ENCODE data around the gene DISP2. TPM values are rescaled to one million over a fixed set of nuclear protein-coding genes. Genes with fewer than 3 reads are reported as not detected.

The DISP2 gene
- polyA plus RNA-seq, 5 donors: 1.1 to 3.3 (median 1.4) TPM

DNA sequence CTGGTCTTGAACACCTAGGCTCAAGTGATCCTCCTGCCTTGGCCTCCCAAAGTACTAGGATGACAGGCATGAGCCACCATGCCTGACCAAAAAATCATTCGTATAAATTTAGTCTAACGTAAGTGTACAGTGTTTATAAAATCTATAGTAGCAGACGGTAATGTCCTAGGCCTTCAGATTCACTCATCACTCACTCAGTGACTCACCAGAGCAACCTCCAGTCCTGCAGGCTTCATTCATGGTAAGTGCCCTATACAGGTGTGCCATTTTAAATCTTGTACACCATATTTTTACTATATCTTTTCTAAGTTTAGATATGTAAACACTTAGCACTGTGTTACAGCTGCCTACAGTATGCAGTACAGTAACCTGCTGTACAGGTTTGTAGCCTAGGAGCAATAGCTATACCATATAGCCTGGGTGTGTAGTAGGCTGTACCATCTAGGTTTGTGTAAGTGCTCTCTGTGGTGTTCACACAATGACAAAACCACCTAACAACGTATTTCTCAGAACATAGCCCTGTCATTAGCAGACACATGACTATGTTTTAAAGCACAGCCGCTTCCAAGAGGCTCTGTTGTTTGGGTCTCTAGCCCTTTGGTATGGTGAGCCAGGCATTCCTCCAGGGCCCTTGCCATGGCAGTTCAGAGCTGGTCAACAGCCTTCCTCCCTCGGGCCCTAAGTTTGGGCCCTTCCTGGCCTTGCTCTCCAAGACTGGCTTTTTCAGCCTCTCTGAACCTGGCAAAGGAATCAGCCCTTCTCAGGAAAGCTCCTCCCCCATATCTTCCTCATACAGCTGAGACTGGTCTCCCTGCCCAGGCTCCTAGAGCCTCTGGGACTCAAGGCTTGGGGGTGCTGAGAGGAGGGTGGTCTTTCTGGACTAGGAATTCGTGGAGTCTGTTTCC, 15.4 kb upstream of the DISP2 start:
- DNase-seq: no peak

DNA sequence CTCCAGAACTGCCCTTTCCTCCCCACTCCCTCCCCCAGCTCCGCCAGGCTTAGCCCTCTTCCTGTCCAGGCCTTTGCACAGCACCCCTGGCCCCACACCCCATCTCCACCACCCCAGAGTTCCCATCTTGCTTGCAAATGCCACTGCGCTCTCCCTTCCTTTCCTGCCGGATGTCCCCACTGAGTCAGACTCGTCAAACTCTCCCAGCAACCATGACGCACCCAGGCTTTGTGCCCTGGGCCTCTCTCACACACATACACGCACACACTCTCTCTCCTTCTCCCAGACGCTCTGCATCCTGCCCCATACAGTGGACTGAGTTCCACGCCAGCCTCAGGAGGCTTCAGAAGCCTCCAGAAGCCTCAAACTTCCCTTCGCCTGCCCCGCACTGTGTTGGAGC, 14.5 kb upstream of the DISP2 start:
- no peak for DNase-seq

DNA sequence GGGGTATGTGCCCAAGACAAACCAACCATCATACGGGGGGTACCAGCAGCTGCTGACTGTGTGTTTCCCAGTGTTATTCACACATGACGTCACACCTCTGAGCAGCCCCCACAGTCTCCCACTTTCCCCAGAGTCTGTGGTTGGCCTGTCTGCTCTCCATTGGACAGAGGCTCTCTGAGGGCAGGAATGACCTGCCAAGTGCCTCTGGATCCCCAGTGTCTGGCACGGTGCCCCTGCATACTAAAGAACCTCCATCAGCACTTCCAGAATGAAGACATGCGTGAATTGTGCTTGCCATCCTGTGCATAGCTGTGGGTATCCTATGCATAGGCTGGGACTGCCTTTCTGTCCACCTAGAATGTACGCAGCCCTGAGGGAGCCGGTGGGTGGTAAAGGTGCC, 13.8 kb upstream of the DISP2 start:
- DNase-seq: no peak

DNA sequence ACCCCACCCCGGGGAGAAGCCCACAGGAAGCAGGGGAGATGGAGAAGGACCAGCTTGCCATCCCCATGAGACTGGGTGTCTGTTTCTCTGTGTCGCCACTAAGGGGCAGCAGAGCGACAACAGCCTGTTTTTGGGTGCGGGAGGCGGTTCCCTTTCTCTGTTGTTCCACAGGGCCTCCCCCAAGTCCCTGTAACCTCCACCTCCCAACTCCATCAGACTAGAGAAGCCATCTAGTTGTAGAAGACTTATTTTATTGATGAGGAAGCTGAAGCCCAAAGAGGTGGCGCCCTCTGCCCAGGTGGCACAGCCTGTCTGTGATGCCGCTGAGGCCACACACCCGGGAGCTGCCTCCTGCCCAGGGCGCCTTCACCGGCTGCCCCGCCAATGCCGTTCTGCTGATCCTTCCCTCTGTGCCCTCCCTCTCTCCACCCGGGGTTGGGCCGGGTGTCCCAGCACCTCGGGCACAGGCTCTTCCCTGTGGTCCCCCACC, 13.3 kb upstream of the DISP2 start:
- no peak for DNase-seq

DNA sequence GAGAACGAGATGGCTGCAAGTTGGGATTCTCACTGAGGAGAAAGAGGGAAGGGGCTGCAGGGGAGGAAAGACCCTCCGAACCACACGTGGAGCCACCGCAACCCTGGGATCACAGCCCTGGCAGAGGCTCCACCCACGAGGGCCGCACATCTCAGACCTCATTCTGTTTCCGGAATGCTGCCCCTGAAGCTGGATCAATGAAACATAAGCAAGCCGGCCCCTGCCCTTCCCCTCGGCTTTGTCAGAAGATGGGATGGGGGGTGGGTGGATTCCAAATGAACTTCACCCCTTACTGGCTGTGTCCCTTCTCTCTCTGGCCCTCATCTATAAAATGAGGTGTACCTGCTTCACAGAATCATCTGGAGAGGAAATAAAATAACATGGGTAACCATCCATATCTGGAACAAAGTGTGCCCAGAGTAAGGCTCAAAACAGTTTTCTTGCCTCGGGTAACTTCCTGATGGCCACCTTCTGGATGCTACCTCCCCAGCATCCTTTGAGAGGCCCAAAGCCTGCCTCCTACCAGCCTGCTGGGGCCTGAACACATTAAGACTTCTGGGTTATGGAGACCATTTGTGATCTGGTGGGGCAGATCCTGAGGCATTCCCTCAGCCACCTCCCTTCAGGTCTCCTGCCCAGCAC, 12.7 kb upstream of the DISP2 start:
- DNase-seq: no peak

DNA sequence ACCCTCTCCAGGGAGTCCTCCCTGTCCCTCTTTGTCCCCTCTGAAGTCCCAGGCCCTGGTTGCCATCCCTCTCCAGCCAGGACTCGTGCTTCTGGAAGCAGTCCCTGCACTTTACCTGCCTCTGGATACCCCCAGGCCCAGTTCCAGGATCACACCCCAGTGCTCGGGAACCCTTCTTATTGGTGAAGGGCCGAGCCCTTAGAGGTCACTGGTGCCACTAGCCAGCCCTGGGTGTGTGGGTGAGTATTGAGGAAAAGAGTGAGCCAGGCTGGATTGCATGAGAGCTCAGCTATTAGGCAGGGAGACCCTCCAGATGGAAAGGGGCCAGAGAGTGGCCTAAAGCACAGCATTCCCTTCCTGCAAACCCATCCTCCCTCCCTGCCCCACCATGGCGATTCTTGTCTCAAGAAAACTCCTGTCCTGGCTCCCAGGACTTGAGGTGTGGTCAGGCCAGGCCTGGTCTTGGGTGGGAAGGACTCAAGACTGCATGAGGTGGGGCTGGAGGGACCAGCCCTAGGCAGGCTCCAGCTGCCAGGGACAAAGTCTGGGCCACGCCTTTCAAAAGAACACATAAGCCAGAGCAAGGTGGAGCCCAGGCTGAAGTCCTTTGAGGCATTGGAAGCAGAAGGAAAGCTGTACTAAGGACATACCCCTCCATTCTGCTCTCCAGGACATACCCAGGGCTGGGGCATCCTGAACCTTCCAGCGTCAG, 12.0 kb upstream of the DISP2 start:
- no peak for DNase-seq

DNA sequence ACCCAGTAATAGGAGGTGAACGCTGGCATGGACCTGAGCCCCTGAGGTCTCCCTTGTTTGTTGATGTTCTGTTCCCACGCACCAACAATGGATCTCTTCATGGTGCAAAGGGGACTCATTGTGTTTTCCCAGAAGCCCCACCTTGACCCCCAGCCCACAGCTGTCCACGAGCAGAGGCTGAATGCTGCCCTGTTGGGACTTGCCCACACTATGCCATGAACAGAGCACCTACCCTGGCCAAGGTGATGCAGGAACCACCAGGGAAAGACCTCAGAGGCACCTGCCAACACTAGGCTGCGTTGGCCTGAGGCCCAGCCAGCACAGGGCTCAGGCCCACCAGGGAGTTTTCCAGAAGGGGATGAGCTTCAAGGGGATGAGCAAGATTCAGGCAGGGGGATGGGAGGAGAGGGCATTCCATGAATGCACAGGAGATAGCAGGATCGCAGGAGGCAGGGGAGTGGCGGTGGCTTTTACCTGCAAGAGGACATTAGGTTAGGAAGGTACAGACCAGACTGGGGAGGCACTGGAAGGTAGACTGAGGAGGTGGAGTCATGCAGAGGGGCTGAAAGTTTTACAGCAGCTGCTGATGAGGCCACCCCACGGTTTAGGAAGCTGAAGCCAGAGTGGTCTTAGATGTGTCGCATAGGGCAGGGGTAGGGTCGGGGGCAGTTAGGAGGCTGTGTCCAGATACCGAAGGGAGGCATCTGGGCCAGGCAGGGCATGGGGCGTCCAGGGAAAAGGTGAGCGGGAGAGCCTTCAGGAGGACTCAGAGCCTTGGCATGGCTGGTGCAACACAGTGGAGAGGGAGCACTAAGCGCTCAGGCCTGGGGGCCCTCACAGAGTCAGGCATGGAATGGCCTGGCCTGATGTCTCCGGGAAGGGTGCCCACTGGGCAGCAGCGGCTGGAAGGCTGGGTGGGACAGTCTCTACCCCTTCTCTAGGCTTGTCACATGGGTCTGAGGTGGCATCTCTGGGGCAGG, 11.2 kb upstream of the DISP2 start:
- DNase-seq: no peak

DNA sequence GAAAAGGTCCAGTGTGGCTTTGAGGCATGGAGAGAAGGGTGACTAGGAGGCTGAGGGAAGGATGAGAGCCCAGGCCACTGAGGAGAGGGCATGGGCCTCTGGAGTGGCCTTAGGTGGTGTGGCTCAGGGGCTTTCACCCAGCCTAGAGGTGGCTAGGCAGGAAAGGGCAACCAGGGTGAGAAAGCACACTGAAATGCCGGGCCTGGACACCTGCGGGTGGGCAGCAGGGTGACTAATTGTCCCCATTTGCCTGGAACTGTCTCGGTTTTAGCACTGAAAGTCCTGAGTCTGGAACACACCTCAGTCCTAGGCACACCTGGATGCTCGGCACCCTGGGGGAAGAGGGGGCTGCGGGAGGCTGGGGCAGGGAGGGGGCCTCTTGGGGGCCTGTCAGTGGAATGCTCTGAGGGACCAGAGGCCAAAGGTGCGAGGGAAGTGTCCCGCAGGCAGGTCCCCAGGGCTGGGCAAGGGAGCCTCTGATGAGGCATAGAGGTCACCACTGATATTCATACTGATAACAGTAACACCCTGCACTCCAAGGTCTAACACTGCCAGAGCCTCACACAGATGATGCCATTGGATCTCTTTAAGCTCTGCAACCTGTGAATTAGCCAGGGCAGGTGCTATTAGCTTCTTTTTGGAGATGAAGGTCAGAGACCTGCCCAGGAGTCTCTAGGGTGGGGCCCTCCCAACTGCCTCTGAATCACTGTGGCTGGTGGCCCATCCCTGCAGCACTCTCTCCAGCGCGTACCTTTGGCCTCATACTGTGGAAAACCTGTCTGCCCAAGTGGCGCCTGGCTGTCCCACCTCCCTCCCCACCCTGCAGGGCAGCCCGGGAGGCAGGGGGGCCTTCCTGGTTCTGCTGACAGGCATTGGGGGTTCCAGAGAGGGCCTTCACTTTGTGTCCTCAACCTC, 10.2 kb upstream of the DISP2 start:
- DNase-seq: no peak

DNA sequence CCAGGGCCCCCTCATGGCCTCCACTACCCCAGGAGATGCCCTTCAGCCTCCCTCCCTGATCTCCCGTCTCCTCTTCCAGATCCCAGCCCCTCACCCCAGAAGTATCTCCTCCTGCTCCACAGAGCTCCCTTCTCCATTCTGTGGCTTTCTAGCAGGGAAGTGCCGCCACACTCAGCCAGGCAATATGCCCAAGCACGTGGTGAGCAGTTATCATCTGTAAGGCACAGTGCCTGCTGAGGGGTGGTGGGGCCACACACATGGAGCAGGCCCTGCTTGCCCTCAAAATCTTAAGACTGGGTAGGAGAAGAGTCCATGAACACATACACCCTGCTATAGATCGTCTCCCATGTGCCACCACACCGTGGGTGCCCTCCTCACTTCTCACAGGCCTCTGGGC, 9.5 kb upstream of the DISP2 start:
- DNase-seq: no peak

DNA sequence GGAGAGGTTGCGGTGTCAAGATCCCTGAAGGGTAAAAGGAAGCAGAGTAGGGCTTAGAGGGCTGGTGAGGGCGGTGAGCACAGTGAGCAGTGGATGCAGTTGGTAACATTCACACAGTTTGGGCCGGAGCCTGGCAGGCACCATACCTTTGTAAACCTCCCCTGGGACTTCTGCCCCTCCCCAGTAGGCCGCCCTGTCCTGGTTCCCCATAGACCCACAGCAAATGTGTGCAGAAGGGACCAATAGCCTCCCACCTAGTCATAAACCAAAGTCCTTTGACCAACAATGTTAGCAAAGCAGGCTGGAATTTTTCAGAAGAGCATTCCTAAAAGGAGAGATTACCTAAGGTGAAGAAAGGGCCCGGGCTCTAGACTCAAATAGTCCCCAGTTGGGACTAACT, 8.9 kb upstream of the DISP2 start:
- DNase-seq: no peak

DNA sequence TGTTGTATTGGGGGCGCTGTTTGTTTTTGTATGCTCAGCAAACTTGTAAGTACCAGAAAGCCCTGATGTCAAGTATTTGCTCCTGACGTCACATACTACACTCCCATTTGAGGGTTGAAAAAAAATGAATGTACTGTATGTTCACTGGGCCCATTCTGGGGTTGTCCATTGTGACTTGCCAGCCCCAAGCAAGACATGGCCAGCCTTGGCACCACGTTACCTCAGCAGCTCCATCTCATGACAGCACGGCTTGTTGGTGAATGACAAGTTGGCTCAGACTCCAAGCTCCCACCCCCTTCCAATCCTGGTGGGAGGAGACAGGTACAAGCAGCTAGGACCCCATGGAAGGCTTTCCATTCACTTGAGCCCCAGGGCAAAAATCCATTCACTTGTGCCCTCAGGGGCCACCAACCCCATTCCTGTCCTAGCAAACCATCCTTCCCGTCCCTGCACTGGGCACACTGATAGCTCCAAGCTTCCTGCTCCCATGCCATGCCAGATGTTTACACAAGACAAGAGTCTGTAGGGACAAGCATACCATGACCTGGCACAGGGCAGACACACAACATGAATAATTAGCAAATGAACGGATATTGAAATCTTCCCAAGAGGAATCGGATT, 5.6 kb upstream of the DISP2 start:
- no peak for DNase-seq

DNA sequence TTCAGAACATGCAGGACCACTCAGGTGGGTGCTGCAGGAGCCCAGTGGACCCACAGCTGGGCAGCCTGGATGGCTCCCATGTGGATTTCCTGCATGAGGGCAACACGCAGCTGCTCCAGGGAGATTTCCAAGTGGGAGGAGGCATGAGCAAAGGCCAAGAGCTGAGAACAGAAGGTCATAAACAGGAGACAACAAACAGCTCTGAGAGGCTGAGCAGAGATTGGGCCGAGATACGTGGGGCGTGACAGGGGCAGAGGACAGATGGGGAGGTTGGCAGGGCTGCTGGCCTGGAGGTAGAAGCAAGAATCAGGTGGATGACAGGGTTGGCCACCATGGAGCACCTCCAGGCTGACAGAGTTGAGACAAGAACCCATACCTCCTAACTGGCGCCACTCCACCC, 4.3 kb upstream of the DISP2 start:
- no peak for DNase-seq

DNA sequence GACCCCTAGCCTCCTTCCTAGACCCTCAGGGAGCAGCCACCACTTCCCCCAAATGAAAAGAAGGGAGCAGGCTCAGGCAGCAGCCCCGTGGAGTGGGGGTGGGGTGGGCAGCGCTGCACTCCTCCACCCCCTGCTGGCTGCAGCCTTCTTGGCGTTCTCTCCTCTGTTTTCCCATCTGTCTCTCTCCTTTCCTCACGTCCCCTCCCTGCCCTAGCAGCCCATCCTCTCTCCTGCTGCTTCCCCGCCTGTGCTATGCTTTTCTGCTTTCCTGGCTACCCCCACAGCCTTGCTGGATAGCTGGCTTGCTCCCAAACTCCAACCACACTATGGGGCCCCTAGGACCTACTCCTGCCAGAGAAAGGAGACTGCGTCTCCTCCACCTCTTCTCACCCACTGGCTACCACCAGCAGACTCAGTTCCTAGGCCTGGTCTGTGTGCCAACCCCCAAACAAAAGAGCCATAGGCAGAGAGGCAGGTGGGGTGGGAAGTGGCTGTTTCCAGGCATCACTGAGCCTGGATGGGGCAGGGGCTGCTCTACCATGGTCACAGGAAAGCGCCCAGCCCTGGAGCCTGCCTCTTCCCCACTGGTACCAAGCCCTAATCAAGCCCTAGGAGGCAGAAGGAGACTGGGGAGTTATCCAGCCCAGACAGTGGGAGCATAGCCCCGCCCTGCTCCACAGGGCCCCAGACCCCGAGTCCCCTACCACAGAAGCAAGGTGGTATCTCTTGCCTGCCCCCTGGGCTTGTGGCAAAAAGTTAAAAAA, 3.4 kb upstream of the DISP2 start:
- DNase-seq: no peak

DNA sequence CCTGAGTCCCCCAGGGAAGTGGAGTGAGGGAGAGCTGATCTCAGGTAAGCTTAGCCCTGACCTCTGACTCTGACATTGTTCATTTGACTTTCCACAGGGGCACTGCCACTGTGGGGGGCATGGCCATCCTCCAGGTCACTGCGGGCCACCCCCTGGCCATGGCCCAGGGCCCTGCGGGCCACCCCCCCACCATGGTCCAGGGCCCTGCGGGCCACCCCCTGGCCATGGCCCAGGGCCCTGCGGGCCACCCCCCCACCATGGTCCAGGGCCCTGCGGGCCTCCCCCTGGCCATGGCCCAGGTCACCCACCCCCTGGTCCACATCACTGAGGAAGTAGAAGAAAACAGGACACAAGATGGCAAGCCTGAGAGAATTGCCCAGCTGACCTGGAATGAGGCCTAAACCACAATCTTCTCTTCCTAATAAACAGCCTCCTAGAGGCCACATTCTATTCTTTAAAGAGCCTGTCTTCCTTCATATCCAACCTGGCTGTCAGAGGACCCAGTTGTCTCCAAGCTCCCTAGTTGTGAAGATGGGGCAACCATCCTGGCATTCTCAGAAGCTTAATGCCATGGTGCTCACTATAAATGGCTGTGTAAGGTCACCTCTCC, 1.9 kb upstream of the DISP2 start:
- DNase-seq: no peak

DNA sequence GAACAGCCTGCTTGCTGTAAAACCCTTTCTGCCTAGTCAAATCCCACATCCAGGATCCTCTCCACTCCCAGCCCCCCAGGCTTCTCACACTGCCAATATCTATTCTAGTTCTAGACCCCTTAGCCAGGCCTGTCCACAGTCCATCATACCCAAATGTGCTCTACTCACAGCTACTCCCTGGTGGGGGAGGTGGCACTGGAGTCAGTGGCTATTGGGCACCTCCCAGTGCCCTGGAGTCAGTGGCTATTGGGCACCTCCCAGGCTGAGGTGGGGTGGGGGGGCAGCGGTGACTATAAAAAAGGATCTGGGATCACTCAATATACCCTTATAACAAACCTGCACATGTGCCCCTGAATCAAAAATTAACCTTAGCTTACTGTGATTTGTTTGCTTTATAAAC, 773 bp upstream of the DISP2 start:
- DNase-seq: no peak

DNA sequence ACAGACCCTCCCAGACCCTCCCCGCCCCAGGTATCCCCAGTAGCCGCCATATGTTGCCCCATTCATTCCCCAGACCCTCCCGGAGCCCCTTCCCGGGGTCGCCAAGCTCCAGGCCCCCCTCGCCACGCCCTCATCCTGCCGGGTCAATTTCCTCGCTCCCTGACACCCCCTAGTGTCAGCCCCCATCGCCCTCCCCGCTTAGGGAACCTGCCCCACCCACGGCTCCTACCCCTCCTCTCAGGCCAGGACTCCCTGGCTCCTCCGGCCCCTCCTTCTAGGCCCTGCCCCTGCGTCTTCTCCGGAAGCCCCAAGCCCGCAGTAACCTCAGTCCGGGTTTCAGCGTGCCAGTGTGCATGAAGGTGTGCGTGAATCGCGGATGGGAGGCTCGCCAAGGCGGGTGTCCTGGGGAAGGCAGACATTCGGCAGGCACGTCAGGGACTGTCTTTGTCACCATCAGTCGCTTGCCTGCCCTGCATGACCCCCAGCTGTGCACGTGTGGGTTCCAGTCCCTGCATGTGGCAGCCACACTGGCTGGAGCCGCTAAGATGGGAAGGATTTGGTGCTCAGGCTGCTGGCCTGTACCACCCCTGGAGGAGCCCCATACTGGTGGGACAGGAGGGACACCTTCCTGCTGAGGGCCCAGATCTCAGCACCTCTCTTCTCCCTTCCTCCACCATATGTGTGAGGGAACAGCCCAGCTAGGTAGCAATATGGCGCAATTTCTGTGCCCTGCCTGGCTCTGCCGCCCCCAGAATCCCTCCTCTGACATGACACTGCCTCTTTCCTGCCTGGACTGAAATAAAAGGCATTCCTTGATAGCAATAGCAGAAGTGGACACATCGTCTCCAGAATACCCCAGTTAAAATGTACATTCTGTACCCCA, 693 bp downstream of the DISP2 start:
- no peak for DNase-seq

DNA sequence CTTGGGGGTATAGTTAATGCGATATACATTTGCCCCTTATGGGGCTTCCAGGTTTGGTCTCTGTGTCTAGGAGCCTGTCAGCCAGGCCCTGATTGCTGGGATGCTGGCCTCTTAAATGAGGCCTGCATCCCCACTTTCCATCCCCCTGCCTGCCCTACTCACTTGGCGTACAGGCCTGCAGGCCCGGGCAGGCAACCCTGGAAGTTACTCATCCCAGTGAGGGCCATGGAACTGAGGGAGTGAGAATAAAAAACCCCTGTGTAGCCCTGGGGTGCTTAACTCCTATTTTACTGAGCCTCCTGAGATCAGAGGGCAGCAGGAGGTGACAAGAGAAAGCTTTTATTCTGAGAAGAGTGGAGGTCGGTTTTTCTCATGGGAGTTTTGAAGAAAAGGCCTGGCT, 2.0 kb downstream of the DISP2 start:
- DNase-seq: no peak

DNA sequence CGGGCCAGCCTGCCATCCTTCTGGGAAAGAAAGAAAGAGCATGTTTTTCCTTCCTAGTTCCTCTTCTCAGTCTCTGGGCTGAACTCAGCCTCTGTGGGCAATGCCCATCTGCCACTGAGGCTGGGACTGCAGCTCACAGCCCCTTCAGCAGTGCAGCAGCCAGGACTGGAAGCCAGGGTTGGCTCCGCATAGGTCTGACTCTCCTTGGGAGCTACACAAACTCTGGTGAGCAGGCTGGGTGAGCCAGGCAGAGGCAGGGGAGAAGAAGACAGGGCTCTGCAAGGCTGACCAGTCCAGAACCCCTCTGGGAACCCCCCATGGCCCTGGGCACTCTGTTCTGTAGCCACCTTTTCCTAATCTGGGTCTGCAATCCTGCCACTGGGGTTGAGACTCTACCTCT, 3.6 kb downstream of the DISP2 start:
- DNase-seq: no peak
